Measurements from ENCODE around the gene FARS2. TPM values are rescaled to one million over a fixed set of nuclear protein-coding genes. Genes with fewer than 3 reads are reported as not detected.

Gene FARS2
- total RNA-seq, 1 donor from 2014 or later, result 23.3 TPM

GRCh38 chr6:5811997-5812396, 550.7 kb downstream of the FARS2 start:
- H3K36me3 Mint-ChIP-seq (ENCODE audit: low read depth), result peaks cover 2% of the 10 kb centered on the region
- H3K4me3 Mint-ChIP-seq, result no peak overlapping the region
- no peak overlapping the region for H3K27ac Mint-ChIP-seq (ENCODE audit: unreplicated experiment)
- peaks cover 7% of the 10 kb centered on the region for H3K9me3 Mint-ChIP-seq
- no peaks in the 10 kb centered on the region for H3K27me3 Mint-ChIP-seq (ENCODE audit: low read depth)
- no peak for DNase-seq (ENCODE audit: low read depth, low spot score)
- no peak for TF ChIP-seq CTCF (conservative IDR thresholded peaks at IDR 0.05)
- no peaks in the 10 kb centered on the region for H3K4me1 Mint-ChIP-seq

- H3K27me3 Mint-ChIP-seq (ENCODE audit: low read depth), result no peaks in the 10 kb centered on the region
- H3K9me3 Mint-ChIP-seq, result peaks cover 8% of the 10 kb centered on the region
- TF ChIP-seq CTCF (conservative IDR thresholded peaks at IDR 0.05), result no peak
- no peak for DNase-seq (ENCODE audit: low read depth, low spot score)
- no peaks in the 10 kb centered on the region for H3K4me1 Mint-ChIP-seq
- no peak overlapping the region for H3K4me3 Mint-ChIP-seq
- no peak overlapping the region for H3K27ac Mint-ChIP-seq (ENCODE audit: unreplicated experiment)
- no peaks in the 10 kb centered on the region for H3K36me3 Mint-ChIP-seq (ENCODE audit: low read depth)
These were observed 552.3 kb downstream of the FARS2 start for GRCh38 chr6:5813625-5814027.

GRCh38 chr6:5814116-5814515, 552.8 kb downstream of the FARS2 start:
- Mint-ChIP-seq H3K36me3 (ENCODE audit: low read depth) (no peaks in the 10 kb centered on the region), H3K9me3 (peaks cover 11% of the 10 kb centered on the region), H3K27ac (ENCODE audit: unreplicated experiment) (no peak overlapping the region), H3K4me3 (no peak overlapping the region), H3K4me1 (no peaks in the 10 kb centered on the region), H3K27me3 (ENCODE audit: low read depth) (no peaks in the 10 kb centered on the region)
- no peak for TF ChIP-seq CTCF (conservative IDR thresholded peaks at IDR 0.05)
- DNase-seq (ENCODE audit: low read depth, low spot score), result no peak

- no peaks in the 10 kb centered on the region for H3K4me1 Mint-ChIP-seq
- H3K27me3 Mint-ChIP-seq (ENCODE audit: low read depth), result no peaks in the 10 kb centered on the region
- peaks cover 11% of the 10 kb centered on the region for H3K9me3 Mint-ChIP-seq
- no peaks in the 10 kb centered on the region for H3K36me3 Mint-ChIP-seq (ENCODE audit: low read depth)
- no peak for TF ChIP-seq CTCF (conservative IDR thresholded peaks at IDR 0.05)
- no peak overlapping the region for H3K4me3 Mint-ChIP-seq
- H3K27ac Mint-ChIP-seq (ENCODE audit: unreplicated experiment), result no peak overlapping the region
- no peak for DNase-seq (ENCODE audit: low read depth, low spot score)
These were observed 553.6 kb downstream of the FARS2 start for GRCh38 chr6:5814901-5815300.

GRCh38 chr6:5817869-5818268, 556.6 kb downstream of the FARS2 start:
- Mint-ChIP-seq H3K4me1 (peaks cover 12% of the 10 kb centered on the region), H3K9me3 (peaks cover 20% of the 10 kb centered on the region), H3K36me3 (ENCODE audit: low read depth) (peaks cover 7% of the 10 kb centered on the region), H3K4me3 (no peak overlapping the region), H3K27ac (ENCODE audit: unreplicated experiment) (no peak overlapping the region), H3K27me3 (ENCODE audit: low read depth) (no peaks in the 10 kb centered on the region)
- TF ChIP-seq CTCF (conservative IDR thresholded peaks at IDR 0.05), result no peak
- no peak for DNase-seq (ENCODE audit: low read depth, low spot score)

GRCh38 chr6:5818959-5819358, 557.6 kb downstream of the FARS2 start:
- DNase-seq (ENCODE audit: low read depth, low spot score), result no peak
- peaks cover 15% of the 10 kb centered on the region for H3K9me3 Mint-ChIP-seq
- no peaks in the 10 kb centered on the region for H3K27me3 Mint-ChIP-seq (ENCODE audit: low read depth)
- H3K4me1 Mint-ChIP-seq, result peaks cover 12% of the 10 kb centered on the region
- H3K27ac Mint-ChIP-seq (ENCODE audit: unreplicated experiment), result no peak overlapping the region
- H3K4me3 Mint-ChIP-seq, result no peak overlapping the region
- no peak for TF ChIP-seq CTCF (conservative IDR thresholded peaks at IDR 0.05)
- H3K36me3 Mint-ChIP-seq (ENCODE audit: low read depth), result peaks cover 7% of the 10 kb centered on the region

All from neural crest cell (in vitro differentiated cells).